Erythroblast (primary cell): ENCODE data around the gene COG7.
A peak's percentile ranks its signal among the peaks of the same experiment; 100 is the strongest.

Experiments
- DNase-seq, 2 experiments: peaks; one replicate each; lab custom pipeline; 2025; lab: John Stamatoyannopoulos, UW
- GATA1 ChIP-seq: IDR thresholded peaks from 2 replicates; pipeline ENCODE4 v1.6.1; 2011; ENCODE audit warnings: low read depth, mild to moderate bottlenecking, control low read depth, low read length, moderate library complexity
- POLR2A ChIP-seq: IDR thresholded peaks from 2 replicates; pipeline ENCODE4 v1.6.1; 2011; ENCODE audit warnings: mild to moderate bottlenecking, low read length

COG7 gene

GRCh38 chr16:23452572-23453337, at the start of gene COG7:
Gene COG7, minus strand, starts transcription at chr16:23453189. Its CDS starts 195 bp downstream, at chr16:23452994.
- TF ChIP-seq GATA1 = no peak
- TF ChIP-seq POLR2A = peak; percentile 46
- DNase-seq = peak; percentile 91 to 92

- no peak for DNase-seq
- TF ChIP-seq POLR2A (no peak), GATA1 (no peak)
Measured at GRCh38 chr16:23502466-23502865, 49.5 kb upstream of the COG7 start.

- no peak for TF ChIP-seq POLR2A
- TF ChIP-seq GATA1 = no peak
- no peak for DNase-seq
Measured at GRCh38 chr16:23501291-23501690, 48.3 kb upstream of the COG7 start.

- TF ChIP-seq GATA1 (no peak), POLR2A (no peak)
- peak; percentile 44 to 51 for DNase-seq
Measured at GRCh38 chr16:23500862-23501225, 47.9 kb upstream of the COG7 start.

GRCh38 chr16:23500212-23500861, 47.3 kb upstream of the COG7 start:
- no peak for TF ChIP-seq GATA1
- no peak for TF ChIP-seq POLR2A

GRCh38 chr16:23499801-23500200, 46.8 kb upstream of the COG7 start:
- TF ChIP-seq POLR2A = no peak
- TF ChIP-seq GATA1 = no peak
- DNase-seq = no peak

More at GRCh38 chr16:23500212-23500861, 47.3 kb upstream of the COG7 start:
- peak; percentile 61 to 64 for DNase-seq

GRCh38 chr16:23498863-23499262, 45.9 kb upstream of the COG7 start:
- no peak for DNase-seq
- TF ChIP-seq POLR2A (no peak), GATA1 (no peak)

- no peak for TF ChIP-seq POLR2A
- TF ChIP-seq GATA1 = no peak
Measured at GRCh38 chr16:23497543-23497868, 44.5 kb upstream of the COG7 start.

GRCh38 chr16:23496821-23497542, 44.0 kb upstream of the COG7 start:
- DNase-seq = no peak
- TF ChIP-seq GATA1 (no peak), POLR2A (no peak)

More at GRCh38 chr16:23497543-23497868, 44.5 kb upstream of the COG7 start:
- DNase-seq = peak in 1 of 2 experiments; percentile 17

GRCh38 chr16:23495671-23496070, 42.7 kb upstream of the COG7 start:
- DNase-seq = peak in 1 of 2 experiments; percentile 21
- TF ChIP-seq POLR2A = no peak
- TF ChIP-seq GATA1 = no peak

- no peak for TF ChIP-seq GATA1
- no peak for TF ChIP-seq POLR2A
- DNase-seq = no peak
Measured at GRCh38 chr16:23494188-23494587, 41.2 kb upstream of the COG7 start.

GRCh38 chr16:23491490-23492391, 38.8 kb upstream of the COG7 start:
- no peak for DNase-seq
- TF ChIP-seq POLR2A (no peak), GATA1 (no peak)

GRCh38 chr16:23486480-23486879, 33.5 kb upstream of the COG7 start:
- no peak for TF ChIP-seq GATA1
- TF ChIP-seq POLR2A = no peak
- no peak for DNase-seq
